ENCODE measurements around the gene GPR132. TPM values are rescaled to one million over a fixed set of nuclear protein-coding genes. Genes with fewer than 3 reads are reported as not detected.
"Not testable (repeated sequence)": the region's sequence is repeated elsewhere in the genome, so short reads cannot be mapped to it uniquely, and the experiment has no call there.

GPR132 gene
- total RNA-seq, 2 donors from 2014 or later = 0.27 to 3.3 TPM

GRCh38 chr14:105066240-105067071, 1.2 kb upstream of the GPR132 start:
- Mint-ChIP-seq H3K27me3 (ENCODE audit: insufficient read depth) (peaks cover 4% of the 10 kb centered on the region), H3K27ac (no peak overlapping the region), H3K36me3 (ENCODE audit: low read depth) (no peaks in the 10 kb centered on the region), H3K4me1 (no peaks in the 10 kb centered on the region), H3K9me3 (no peaks in the 10 kb centered on the region), H3K4me3 (no peak overlapping the region)
- H3K4me1 ChIP-seq (ENCODE audit: control insufficient read depth, insufficient read depth, low read length) = no peaks in the 10 kb centered on the region
- H3K27ac ChIP-seq (ENCODE audit: low read depth, low read length) = no peak overlapping the region
- no peak for TF ChIP-seq CTCF (conservative IDR thresholded peaks at IDR 0.05)
- H3K9me3 ChIP-seq (ENCODE audit: control insufficient read depth, low read length) = no peaks in the 10 kb centered on the region
- no peak overlapping the region for H3K9ac ChIP-seq (ENCODE audit: extremely low read depth, low read length, poor library complexity, severe bottlenecking)
- DNase-seq = peak; percentile 49
- H3K4me3 ChIP-seq (ENCODE audit: low read length) = no peak overlapping the region
- no peaks in the 10 kb centered on the region for H3K27me3 ChIP-seq (ENCODE audit: control insufficient read depth, insufficient read depth, low read length, poor library complexity, severe bottlenecking)
- H3K36me3 ChIP-seq (ENCODE audit: control insufficient read depth, insufficient read depth, low read length) = no peaks in the 10 kb centered on the region
- WGBS, 2 experiments (ENCODE audit: insufficient coverage in 1 of 2, insufficient read length in 1 of 2) = 89 to 90% methylated on average over 20 to 28 of the region's 28 CpGs

- Histone ChIP-seq H3K27me3 (ENCODE audit: control insufficient read depth, insufficient read depth, low read length, poor library complexity, severe bottlenecking) (no peaks in the 10 kb centered on the region), H3K9me3 (ENCODE audit: control insufficient read depth, low read length) (no peaks in the 10 kb centered on the region), H3K4me1 (ENCODE audit: control insufficient read depth, insufficient read depth, low read length) (no peaks in the 10 kb centered on the region), H3K27ac (ENCODE audit: low read depth, low read length) (no peak overlapping the region), H3K36me3 (ENCODE audit: control insufficient read depth, insufficient read depth, low read length) (no peaks in the 10 kb centered on the region), H3K9ac (ENCODE audit: extremely low read depth, low read length, poor library complexity, severe bottlenecking) (no peak overlapping the region), H3K4me3 (ENCODE audit: low read length) (no peak overlapping the region)
- no peak overlapping the region for H3K4me3 Mint-ChIP-seq
- DNase-seq = peak; percentile 71
- H3K4me1 Mint-ChIP-seq = no peaks in the 10 kb centered on the region
- no peak for TF ChIP-seq CTCF (conservative IDR thresholded peaks at IDR 0.05)
- peak overlapping the region; percentile 39 for H3K27ac Mint-ChIP-seq
- WGBS, 2 experiments (ENCODE audit: insufficient coverage in 1 of 2, insufficient read length in 1 of 2) = 92 to 93% methylated on average over 10 to 12 of the region's 12 CpGs
- peaks cover 3% of the 10 kb centered on the region for H3K27me3 Mint-ChIP-seq (ENCODE audit: insufficient read depth)
- H3K36me3 Mint-ChIP-seq (ENCODE audit: low read depth) = no peaks in the 10 kb centered on the region
- no peaks in the 10 kb centered on the region for H3K9me3 Mint-ChIP-seq
Measured at GRCh38 chr14:105064721-105065143, 498 bp downstream of the GPR132 start.

GRCh38 chr14:105064001-105064400, 1.2 kb downstream of the GPR132 start:
- 89 to 96% methylated on average over 9 to 10 of the region's 10 CpGs for WGBS, 2 experiments (ENCODE audit: insufficient coverage in 1 of 2, insufficient read length in 1 of 2)
- H3K27ac Mint-ChIP-seq = no peak overlapping the region
- no peak for TF ChIP-seq CTCF (conservative IDR thresholded peaks at IDR 0.05)
- Histone ChIP-seq H3K4me3 (ENCODE audit: low read length) (no peak overlapping the region), H3K9ac (ENCODE audit: extremely low read depth, low read length, poor library complexity, severe bottlenecking) (no peak overlapping the region), H3K9me3 (ENCODE audit: control insufficient read depth, low read length) (no peaks in the 10 kb centered on the region), H3K27me3 (ENCODE audit: control insufficient read depth, insufficient read depth, low read length, poor library complexity, severe bottlenecking) (no peaks in the 10 kb centered on the region), H3K36me3 (ENCODE audit: control insufficient read depth, insufficient read depth, low read length) (no peaks in the 10 kb centered on the region), H3K4me1 (ENCODE audit: control insufficient read depth, insufficient read depth, low read length) (peaks cover 3% of the 10 kb centered on the region), H3K27ac (ENCODE audit: low read depth, low read length) (no peak overlapping the region)
- no peak overlapping the region for H3K4me3 Mint-ChIP-seq
- no peaks in the 10 kb centered on the region for H3K36me3 Mint-ChIP-seq (ENCODE audit: low read depth)
- no peaks in the 10 kb centered on the region for H3K9me3 Mint-ChIP-seq
- no peaks in the 10 kb centered on the region for H3K27me3 Mint-ChIP-seq (ENCODE audit: insufficient read depth)
- DNase-seq = no peak
- peaks cover 7% of the 10 kb centered on the region for H3K4me1 Mint-ChIP-seq

GRCh38 chr14:105063506-105063905, 1.7 kb downstream of the GPR132 start:
- not testable (repeated sequence) for H3K4me3 ChIP-seq (ENCODE audit: low read length); H3K4me1 ChIP-seq (ENCODE audit: control insufficient read depth, insufficient read depth, low read length); H3K9ac ChIP-seq (ENCODE audit: extremely low read depth, low read length, poor library complexity, severe bottlenecking); H3K9me3 Mint-ChIP-seq; H3K4me1 Mint-ChIP-seq; H3K36me3 Mint-ChIP-seq (ENCODE audit: low read depth); DNase-seq; H3K27ac Mint-ChIP-seq; H3K27me3 Mint-ChIP-seq (ENCODE audit: insufficient read depth); H3K4me3 Mint-ChIP-seq; H3K9me3 ChIP-seq (ENCODE audit: control insufficient read depth, low read length); H3K27ac ChIP-seq (ENCODE audit: low read depth, low read length); H3K36me3 ChIP-seq (ENCODE audit: control insufficient read depth, insufficient read depth, low read length); H3K27me3 ChIP-seq (ENCODE audit: control insufficient read depth, insufficient read depth, low read length, poor library complexity, severe bottlenecking)
- 93 to 96% methylated on average over 5 to 10 of the region's 10 CpGs for WGBS, 2 experiments (ENCODE audit: insufficient coverage in 1 of 2, insufficient read length in 1 of 2)
